ENCODE results near the gene IQCK.

DNA sequence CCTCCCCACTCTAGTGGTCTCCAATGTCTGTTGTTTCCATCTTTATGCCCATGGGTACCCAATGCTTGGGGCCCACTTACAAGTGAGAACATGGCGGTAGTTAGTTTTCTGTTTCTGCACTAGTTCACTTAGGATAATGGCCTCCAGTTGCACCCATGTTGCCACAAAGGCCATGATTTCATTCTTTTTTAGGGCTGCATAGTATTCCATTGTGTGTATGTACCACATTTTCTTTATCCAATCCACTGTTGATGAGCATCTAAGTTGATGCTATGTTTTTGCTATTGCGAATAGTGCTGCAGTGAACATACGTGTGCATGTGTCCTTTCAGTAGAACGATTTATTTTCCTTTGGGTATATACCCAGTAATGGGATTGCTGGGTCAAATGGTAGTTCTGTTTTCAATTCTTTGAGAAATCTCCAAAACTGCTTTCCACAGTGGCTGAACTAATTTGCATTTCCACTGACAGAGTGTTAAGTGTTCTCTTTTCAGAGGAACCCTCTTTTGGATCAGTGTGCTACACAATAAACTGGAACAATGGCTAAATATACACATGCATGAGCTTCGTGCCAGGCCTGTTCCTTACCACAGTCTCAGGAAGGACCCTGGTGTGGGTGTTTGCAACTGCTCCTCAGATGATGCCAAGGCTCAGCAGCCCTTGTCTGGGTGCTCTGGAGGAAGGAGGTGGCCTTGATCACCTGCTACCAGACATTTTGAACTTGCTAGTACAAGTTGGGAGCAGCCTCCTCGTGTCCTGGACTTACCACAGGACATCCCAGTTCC is 34.4 kb upstream of the IQCK start:
- TF ChIP-seq, protein P1, sequence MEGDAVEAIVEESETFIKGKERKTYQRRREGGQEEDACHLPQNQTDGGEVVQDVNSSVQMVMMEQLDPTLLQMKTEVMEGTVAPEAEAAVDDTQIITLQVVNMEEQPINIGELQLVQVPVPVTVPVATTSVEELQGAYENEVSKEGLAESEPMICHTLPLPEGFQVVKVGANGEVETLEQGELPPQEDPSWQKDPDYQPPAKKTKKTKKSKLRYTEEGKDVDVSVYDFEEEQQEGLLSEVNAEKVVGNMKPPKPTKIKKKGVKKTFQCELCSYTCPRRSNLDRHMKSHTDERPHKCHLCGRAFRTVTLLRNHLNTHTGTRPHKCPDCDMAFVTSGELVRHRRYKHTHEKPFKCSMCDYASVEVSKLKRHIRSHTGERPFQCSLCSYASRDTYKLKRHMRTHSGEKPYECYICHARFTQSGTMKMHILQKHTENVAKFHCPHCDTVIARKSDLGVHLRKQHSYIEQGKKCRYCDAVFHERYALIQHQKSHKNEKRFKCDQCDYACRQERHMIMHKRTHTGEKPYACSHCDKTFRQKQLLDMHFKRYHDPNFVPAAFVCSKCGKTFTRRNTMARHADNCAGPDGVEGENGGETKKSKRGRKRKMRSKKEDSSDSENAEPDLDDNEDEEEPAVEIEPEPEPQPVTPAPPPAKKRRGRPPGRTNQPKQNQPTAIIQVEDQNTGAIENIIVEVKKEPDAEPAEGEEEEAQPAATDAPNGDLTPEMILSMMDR (IDR thresholded peaks at IDR 0.05; ENCODE audit: insufficient read depth, low read length, poor library complexity, severe bottlenecking), result no peak
- TF ChIP-seq EZH2phosphoT487 (conservative IDR thresholded peaks at IDR 0.05; ENCODE audit: low read length), result no peak

All from SU-DHL-6 (cell line).